Transverse colon (tissue), 4 donors: ENCODE results near the gene TMEM170B. TPM values are rescaled to one million over a fixed set of nuclear protein-coding genes. Genes with fewer than 3 reads are reported as not detected.

Experiments used
- DNase-seq: peaks from one replicate; pipeline ENCODE4 v3.0.0-alpha.2; 2019
- H3K27ac ChIP-seq, 4 donors: fragments of 200-600 bp; sonication (generic); 2 replicates each; pipeline ENCODE4 v1.5.1; 2016 to 2018; ENCODE audit warnings: inconsistent platforms in 4 of 4
- H3K27me3 ChIP-seq: fragments of 200-600 bp; sonication (generic); 2 replicates; pipeline ENCODE4 v1.5.1; 2017; ENCODE audit warnings: inconsistent platforms
- H3K36me3 ChIP-seq, 4 donors: fragments of 200-600 bp; sonication (generic); 2 replicates each; pipeline ENCODE4 v1.5.1; 2017 to 2019; ENCODE audit warnings: inconsistent platforms in 4 of 4
- H3K4me1 ChIP-seq, 4 donors: fragments of 200-600 bp; sonication (generic); 2 replicates each; pipeline ENCODE4 v1.5.1; 2017 to 2020; ENCODE audit warnings: inconsistent platforms in 4 of 4
- H3K4me3 ChIP-seq, 4 donors: fragments of 200-600 bp; sonication (generic); 1 replicate in 1 of 4; 2 replicates in 3 of 4; pipeline versions ENCODE4 v1.5.1 to v1.6.1; 2017 to 2019; ENCODE audit warnings: inconsistent platforms in 4 of 4
- H3K9me3 ChIP-seq, 2 donors: fragments of 200-600 bp; sonication (generic); 2 replicates each; pipeline ENCODE4 v1.5.1; 2017 to 2019; ENCODE audit warnings: inconsistent platforms in 2 of 2
- EP300 ChIP-seq: sonication (generic); formaldehyde crosslinking; IDR thresholded peaks from one replicate; pipeline ENCODE4 v1.6.1; 2017; ENCODE audit warnings: antibody characterized with exemption, low read depth
- POLR2A ChIP-seq: fragments of 450-650 bp; IDR thresholded peaks from one replicate; pipeline ENCODE4 v1.6.1; 2016; ENCODE audit warnings: antibody characterized with exemption, mild to moderate bottlenecking, moderate library complexity
- POLR2AphosphoS5 ChIP-seq, 3 donors: sonication (generic); formaldehyde crosslinking; IDR thresholded peaks; one replicate each; pipeline ENCODE4 v1.6.1; 2016; ENCODE audit warnings: antibody characterized with exemption in 3 of 3
- WGBS, 2 donors: methylation state at CpG; one replicate each; pipeline ENCODE4 v1.1.5; 2018; ENCODE audit warnings: low coverage in 1 of 2; 5-methylcytosine and 5-hydroxymethylcytosine counted together
- in situ Hi-C, 4 donors: fragments of 200-750 bp; cut with MboI; loops; one replicate each; pipeline versions ENCODE4 v1.15.0 to v1.15.1; 2017; ENCODE audit warnings: low sequenced_read_pairs in 3 of 4, low pct_ligation_motif_present in 1 of 4, low pct_unique_long_range_greater_than_20kb in 1 of 4
- intact Hi-C: fragments of 100-400 bp; cut with DNase I; formaldehyde crosslinking; loops from one replicate; pipeline ENCODE4 v1.15.1; 2023; ENCODE audit warnings: low total_unique reads
- total RNA-seq, 4 donors: library from RNA; depleted of rRNA; stranded (reverse); fragments of >200 nt; gene quantifications; one replicate each; pipeline ENCODE4 v1.1.0, GENCODE V29; 2016
- TF ChIP-seq, protein P1 (sequence below), 5 experiments: fragments of 200-600 bp in 3 of 5; fragments of 450-650 bp in 2 of 5; sonication (generic) in 3 of 5; IDR thresholded peaks; 1 replicate in 2 of 5; 2 replicates in 3 of 5; pipeline ENCODE4 v1.5.1; 2016 to 2017; ENCODE audit warnings: antibody characterized with exemption in 5 of 5, inconsistent platforms in 3 of 5, mild to moderate bottlenecking in 2 of 5, moderate library complexity in 1 of 5

TMEM170B gene
- total RNA-seq, 4 donors from 2014 or later: 1.6 to 8.0 (median 3.0) TPM

DNA sequence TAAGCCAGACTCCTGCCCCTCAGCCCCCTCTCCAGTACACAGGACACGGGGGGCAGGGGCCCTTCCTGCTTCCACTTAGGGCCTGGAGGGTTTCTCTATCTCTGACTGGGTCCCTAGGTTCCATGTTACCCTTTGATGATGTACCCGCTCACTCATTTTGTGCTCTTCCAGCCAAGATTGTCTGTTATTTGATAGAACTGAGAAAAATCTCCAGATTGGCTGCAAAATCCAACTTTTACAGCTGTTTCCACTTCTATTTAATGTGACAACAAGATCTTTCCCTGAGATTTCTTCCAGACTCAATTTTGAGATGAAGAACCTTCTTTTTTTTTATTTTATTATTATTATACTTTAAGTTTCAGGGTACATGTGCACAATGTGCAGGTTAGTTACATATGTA lies 85.7 kb downstream of the TMEM170B start:
- no peaks in the 10 kb centered on the region for H3K9me3 ChIP-seq
- in situ Hi-C loops (no loop called here), intact Hi-C loops (no loop called here)

GRCh38 chr6:11625302-11625701 lies 87.8 kb downstream of the TMEM170B start:
- no peak overlapping the region for H3K27ac ChIP-seq
- 78 to 80% methylated on average over 7 to 8 of the region's 8 CpGs for WGBS, 2 donors
- no peaks in the 10 kb centered on the region for H3K4me1 ChIP-seq
- H3K36me3 ChIP-seq: no peaks in the 10 kb centered on the region
- TF ChIP-seq POLR2A: no peak
- TF ChIP-seq POLR2AphosphoS5 (IDR thresholded peaks at IDR 0.05): no peak
- TF ChIP-seq, protein P1, sequence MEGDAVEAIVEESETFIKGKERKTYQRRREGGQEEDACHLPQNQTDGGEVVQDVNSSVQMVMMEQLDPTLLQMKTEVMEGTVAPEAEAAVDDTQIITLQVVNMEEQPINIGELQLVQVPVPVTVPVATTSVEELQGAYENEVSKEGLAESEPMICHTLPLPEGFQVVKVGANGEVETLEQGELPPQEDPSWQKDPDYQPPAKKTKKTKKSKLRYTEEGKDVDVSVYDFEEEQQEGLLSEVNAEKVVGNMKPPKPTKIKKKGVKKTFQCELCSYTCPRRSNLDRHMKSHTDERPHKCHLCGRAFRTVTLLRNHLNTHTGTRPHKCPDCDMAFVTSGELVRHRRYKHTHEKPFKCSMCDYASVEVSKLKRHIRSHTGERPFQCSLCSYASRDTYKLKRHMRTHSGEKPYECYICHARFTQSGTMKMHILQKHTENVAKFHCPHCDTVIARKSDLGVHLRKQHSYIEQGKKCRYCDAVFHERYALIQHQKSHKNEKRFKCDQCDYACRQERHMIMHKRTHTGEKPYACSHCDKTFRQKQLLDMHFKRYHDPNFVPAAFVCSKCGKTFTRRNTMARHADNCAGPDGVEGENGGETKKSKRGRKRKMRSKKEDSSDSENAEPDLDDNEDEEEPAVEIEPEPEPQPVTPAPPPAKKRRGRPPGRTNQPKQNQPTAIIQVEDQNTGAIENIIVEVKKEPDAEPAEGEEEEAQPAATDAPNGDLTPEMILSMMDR (IDR thresholded peaks at IDR 0.05): no peak
- no peak for TF ChIP-seq EP300
- no peak overlapping the region for H3K4me3 ChIP-seq
- no peak for DNase-seq
- intact Hi-C loops: no loop called here
- H3K27me3 ChIP-seq: no peaks in the 10 kb centered on the region
- H3K9me3 ChIP-seq: no peaks in the 10 kb centered on the region
- in situ Hi-C loops: loop anchor here in 2 of 4 donors (25.0 kb wide), 1 partner anchor 987 kb away; no protein-coding TSS in a partner anchor

More for the DNA sequence above, 85.7 kb downstream of the TMEM170B start:
- no peaks in the 10 kb centered on the region for H3K36me3 ChIP-seq
- no peak overlapping the region for H3K27ac ChIP-seq
- 75 to 86% methylated on average over 1 to 2 of the region's 2 CpGs for WGBS, 2 donors
- no peak overlapping the region for H3K4me3 ChIP-seq
- TF ChIP-seq POLR2A (no peak), POLR2AphosphoS5 (IDR thresholded peaks at IDR 0.05) (no peak), EP300 (no peak)
- TF ChIP-seq, protein P1 (IDR thresholded peaks at IDR 0.05): no peak
- H3K4me1 ChIP-seq: no peaks in the 10 kb centered on the region
- H3K27me3 ChIP-seq: no peaks in the 10 kb centered on the region
- DNase-seq: no peak

DNA sequence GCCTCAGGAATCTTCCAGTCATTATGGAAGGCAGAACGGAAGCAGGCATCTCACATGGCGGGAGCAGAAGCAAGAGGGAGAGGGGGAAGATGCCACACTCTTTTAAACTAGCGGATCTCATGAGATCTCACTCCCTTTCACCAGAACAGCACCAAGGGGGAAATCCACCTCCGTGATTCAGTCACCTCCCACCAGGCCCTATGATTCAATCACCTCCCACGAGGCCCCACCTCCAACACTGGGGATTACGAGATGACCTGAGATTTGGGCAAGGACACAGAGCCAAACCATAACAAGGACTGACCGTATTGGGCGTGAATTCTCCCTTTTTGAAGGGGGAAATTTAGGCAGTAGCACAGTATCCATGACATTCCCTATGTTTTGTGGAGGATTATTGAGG lies 88.8 kb downstream of the TMEM170B start:
- no peaks in the 10 kb centered on the region for H3K27me3 ChIP-seq
- TF ChIP-seq POLR2A (no peak), EP300 (no peak), POLR2AphosphoS5 (IDR thresholded peaks at IDR 0.05) (no peak)
- TF ChIP-seq, protein P1 (IDR thresholded peaks at IDR 0.05): no peak
- no peak overlapping the region for H3K27ac ChIP-seq
- WGBS, 2 donors: 90% methylated on average over 8 of the region's 8 CpGs; no CpG with 5 or more reads in 1 of the 2 donors
- intact Hi-C loops (no loop called here), in situ Hi-C loops (loop anchor here in 2 of 4 donors (25.0 kb wide), 1 partner anchor 986 kb away; no protein-coding TSS in a partner anchor)
- no peak overlapping the region for H3K4me3 ChIP-seq
- DNase-seq: no peak
- no peaks in the 10 kb centered on the region for H3K36me3 ChIP-seq
- no peaks in the 10 kb centered on the region for H3K9me3 ChIP-seq
- no peaks in the 10 kb centered on the region for H3K4me1 ChIP-seq

GRCh38 chr6:11628562-11628961 lies 91.0 kb downstream of the TMEM170B start:
- Histone ChIP-seq H3K27ac (no peak overlapping the region), H3K9me3 (no peaks in the 10 kb centered on the region), H3K4me3 (no peak overlapping the region), H3K36me3 (no peaks in the 10 kb centered on the region), H3K27me3 (no peaks in the 10 kb centered on the region), H3K4me1 (no peaks in the 10 kb centered on the region)
- in situ Hi-C loops (loop anchor here in 2 of 4 donors (25.0 kb wide), 1 partner anchor 984 kb away; no protein-coding TSS in a partner anchor), intact Hi-C loops (no loop called here)
- DNase-seq: no peak
- TF ChIP-seq, protein P1 (IDR thresholded peaks at IDR 0.05): no peak
- TF ChIP-seq POLR2AphosphoS5 (IDR thresholded peaks at IDR 0.05): no peak
- TF ChIP-seq POLR2A: no peak
- TF ChIP-seq EP300: no peak
